Trophoblast cell (in vitro differentiated cells and primary cell): ENCODE results near the gene APOL3.
A peak's percentile ranks its signal among the peaks of the same experiment; 100 is the strongest.
"Not testable (repeated sequence)": the region's sequence is repeated elsewhere in the genome, so short reads cannot be mapped to it uniquely, and the experiment has no call there.

ENCODE experiments used
- DNase-seq, 2 donors: peaks; one replicate each; pipeline ENCODE4 v3.0.0-alpha.2; 2016
- H2AFZ ChIP-seq: 2 replicates; pipeline ENCODE4 v1.6.1; 2013; ENCODE audit warnings: low read length, moderate library complexity, mild to moderate bottlenecking; ENCODE audit not compliant: insufficient read depth, poor library complexity
- H2AK5ac ChIP-seq: 2 replicates; pipeline ENCODE4 v1.6.1; 2013; ENCODE audit warnings: mild to moderate bottlenecking, low read length
- H2BK120ac ChIP-seq: 2 replicates; pipeline ENCODE4 v1.6.1; 2013; ENCODE audit warnings: low read length, mild to moderate bottlenecking, moderate library complexity; ENCODE audit not compliant: insufficient read depth, poor library complexity
- H2BK12ac ChIP-seq: 2 replicates; pipeline ENCODE4 v1.6.1; 2013; ENCODE audit warnings: mild to moderate bottlenecking, low read length, moderate library complexity
- H2BK5ac ChIP-seq: 2 replicates; pipeline ENCODE4 v1.6.1; 2013; ENCODE audit warnings: low read length, low read depth, moderate library complexity, mild to moderate bottlenecking; ENCODE audit not compliant: poor library complexity
- H3K14ac ChIP-seq: 2 replicates; pipeline ENCODE4 v1.6.1; 2013; ENCODE audit warnings: mild to moderate bottlenecking, low read length
- H3K18ac ChIP-seq: 2 replicates; pipeline ENCODE4 v1.6.1; 2013; ENCODE audit warnings: mild to moderate bottlenecking, low read length
- H3K23ac ChIP-seq: 2 replicates; pipeline ENCODE4 v1.6.1; 2013; ENCODE audit warnings: low read length
- H3K27ac ChIP-seq: 2 replicates; pipeline ENCODE4 v1.5.1; 2013; ENCODE audit warnings: low read depth, mild to moderate bottlenecking, inconsistent platforms, low read length, moderate library complexity
- H3K27me3 ChIP-seq: 2 replicates; pipeline ENCODE4 v1.6.1; 2013; ENCODE audit warnings: inconsistent platforms, mild to moderate bottlenecking, low read length, moderate library complexity; ENCODE audit not compliant: insufficient read depth
- H3K36me3 ChIP-seq, 2 experiments: 1 replicate in 1 of 2; 2 replicates in 1 of 2; pipeline ENCODE4 v1.6.1; 2013; ENCODE audit warnings: low read length in 2 of 2, mild to moderate bottlenecking in 2 of 2, moderate library complexity in 1 of 2; ENCODE audit not compliant: insufficient read depth in 2 of 2, control insufficient read depth in 1 of 2
- H3K4ac ChIP-seq: 2 replicates; pipeline ENCODE4 v1.6.1; 2013; ENCODE audit warnings: low read depth, mild to moderate bottlenecking, low read length, moderate library complexity
- H3K4me1 ChIP-seq, 2 experiments: 1 replicate in 1 of 2; 2 replicates in 1 of 2; pipeline ENCODE4 v1.6.1; 2013; ENCODE audit warnings: low read length in 2 of 2, mild to moderate bottlenecking in 2 of 2, moderate library complexity in 1 of 2; ENCODE audit not compliant: insufficient read depth in 2 of 2, control insufficient read depth in 1 of 2
- H3K4me2 ChIP-seq: 2 replicates; pipeline ENCODE4 v1.6.1; 2013; ENCODE audit warnings: inconsistent platforms, mild to moderate bottlenecking, low read length, moderate library complexity
- H3K4me3 ChIP-seq: 2 replicates; pipeline ENCODE4 v1.5.1; 2013; ENCODE audit warnings: mild to moderate bottlenecking, low read depth, low read length, inconsistent platforms
- H3K79me1 ChIP-seq: one replicate; pipeline ENCODE4 v1.6.1; 2013; ENCODE audit warnings: low read length
- H3K79me2 ChIP-seq: 2 replicates; pipeline ENCODE4 v1.6.1; 2013; ENCODE audit warnings: low read length, mild to moderate bottlenecking; ENCODE audit not compliant: control insufficient read depth, insufficient read depth, poor library complexity
- H3K9ac ChIP-seq: 2 replicates; pipeline ENCODE4 v1.6.1; 2013; ENCODE audit warnings: mild to moderate bottlenecking, low read length
- H3K9me3 ChIP-seq: 2 replicates; pipeline ENCODE4 v1.6.1; 2013; ENCODE audit warnings: low read depth, mild to moderate bottlenecking, control low read depth, inconsistent platforms, low read length; ENCODE audit not compliant: insufficient read depth
- H4K12ac ChIP-seq: 2 replicates; pipeline ENCODE4 v1.6.1; 2013; ENCODE audit warnings: low read depth, mild to moderate bottlenecking, low read length, moderate library complexity
- H4K8ac ChIP-seq: 2 replicates; pipeline ENCODE4 v1.6.1; 2013; ENCODE audit warnings: low read depth, mild to moderate bottlenecking, low read length, moderate library complexity
- H4K91ac ChIP-seq: one replicate; pipeline ENCODE4 v1.6.1; 2013; ENCODE audit warnings: low read depth, mild to moderate bottlenecking, low read length, moderate library complexity
- WGBS: extraction: QIAGEN DNeasy Blood & Tissue Kit; methylation state at CpG from one replicate; pipeline ENCODE4 v1.1.7; 2013; ENCODE audit warnings: missing lambda C conversion rate; ENCODE audit not compliant: insufficient read length, insufficient coverage; ENCODE audit errors: extremely low coverage; 5-methylcytosine and 5-hydroxymethylcytosine counted together

Gene APOL3

DNA sequence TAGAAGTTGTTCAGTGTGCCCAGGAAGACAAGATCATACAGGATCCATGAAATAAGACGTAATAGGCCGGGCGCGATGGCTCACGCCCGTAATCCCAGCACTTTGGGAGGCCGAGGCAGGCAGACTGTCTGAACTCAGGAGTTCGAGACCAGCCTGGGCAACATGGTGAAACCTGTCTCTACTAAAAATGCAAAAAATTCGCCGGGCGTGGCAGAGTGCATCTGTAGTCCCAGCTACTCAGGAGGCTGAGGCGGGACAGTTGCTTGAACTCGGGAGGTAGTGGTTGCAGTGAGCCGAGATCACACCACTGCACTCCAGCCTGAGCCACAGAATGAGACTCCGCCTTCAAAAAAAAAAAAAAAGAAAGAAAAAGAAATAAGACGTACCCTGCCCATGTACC is 56.7 kb downstream of the APOL3 start:
- H3K79me1 ChIP-seq, result no peaks in the 10 kb centered on the region
- WGBS, result no CpG with 5 or more reads among the region's 16 CpGs
- DNase-seq, result peak in 1 of 2 donors; percentile 26

DNA sequence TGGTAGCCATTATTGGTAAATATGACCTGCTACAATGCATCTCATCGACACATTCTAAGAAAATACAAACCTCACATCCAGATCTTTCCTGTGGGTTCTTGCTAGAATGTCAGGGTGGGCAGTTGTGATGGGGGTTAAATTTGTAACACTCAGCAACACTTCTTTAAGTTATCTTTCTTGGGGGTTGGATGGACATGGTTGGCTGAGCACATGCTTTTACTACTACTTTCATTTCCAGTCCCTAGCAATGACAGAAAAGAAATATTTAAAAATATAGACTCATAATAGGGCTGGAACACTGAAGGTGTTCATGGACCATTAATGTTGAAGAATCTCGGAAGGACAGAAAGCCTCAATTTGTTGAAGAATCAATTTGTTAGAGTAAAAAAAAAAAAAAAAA is 57.6 kb downstream of the APOL3 start:
- H3K4me2 ChIP-seq, result no peak overlapping the region
- H3K23ac ChIP-seq, result no peak overlapping the region
- no peak overlapping the region for H2AFZ ChIP-seq
- H3K27me3 ChIP-seq, result no peaks in the 10 kb centered on the region
- H3K14ac ChIP-seq, result no peak overlapping the region
- H4K12ac ChIP-seq, result no peak overlapping the region
- H2BK5ac ChIP-seq, result no peak overlapping the region
- WGBS, result no CpG with 5 or more reads among the region's 2 CpGs
- no peak overlapping the region for H4K8ac ChIP-seq
- no peaks in the 10 kb centered on the region for H3K36me3 ChIP-seq
- no peak overlapping the region for H2AK5ac ChIP-seq
- H3K79me1 ChIP-seq, result no peaks in the 10 kb centered on the region
- no peaks in the 10 kb centered on the region for H3K9me3 ChIP-seq
- H4K91ac ChIP-seq, result no peak overlapping the region
- no peaks in the 10 kb centered on the region for H3K79me2 ChIP-seq
- H3K4me1 ChIP-seq, result no peaks in the 10 kb centered on the region
- H3K4ac ChIP-seq, result no peak overlapping the region
- no peak overlapping the region for H3K9ac ChIP-seq
- DNase-seq, result no peak
- H3K18ac ChIP-seq, result no peak overlapping the region
- no peak overlapping the region for H2BK120ac ChIP-seq
- H2BK12ac ChIP-seq, result no peak overlapping the region
- H3K27ac ChIP-seq, result no peak overlapping the region
- H3K4me3 ChIP-seq, result no peak overlapping the region

More for the DNA sequence above, 56.7 kb downstream of the APOL3 start:
- Histone ChIP-seq H4K91ac (no peak overlapping the region), H3K4me3 (no peak overlapping the region), H4K12ac (no peak overlapping the region), H3K4me1 (no peaks in the 10 kb centered on the region), H3K9me3 (no peaks in the 10 kb centered on the region), H2AK5ac (no peak overlapping the region), H3K18ac (no peak overlapping the region), H2BK120ac (no peak overlapping the region), H3K79me2 (no peaks in the 10 kb centered on the region), H2AFZ (no peak overlapping the region), H3K23ac (no peak overlapping the region), H3K4me2 (no peak overlapping the region), H3K27me3 (no peaks in the 10 kb centered on the region), H3K36me3 (no peaks in the 10 kb centered on the region), H3K14ac (no peak overlapping the region), H4K8ac (no peak overlapping the region), H2BK12ac (no peak overlapping the region), H3K9ac (no peak overlapping the region), H3K4ac (no peak overlapping the region), H3K27ac (no peak overlapping the region), H2BK5ac (no peak overlapping the region)

DNA sequence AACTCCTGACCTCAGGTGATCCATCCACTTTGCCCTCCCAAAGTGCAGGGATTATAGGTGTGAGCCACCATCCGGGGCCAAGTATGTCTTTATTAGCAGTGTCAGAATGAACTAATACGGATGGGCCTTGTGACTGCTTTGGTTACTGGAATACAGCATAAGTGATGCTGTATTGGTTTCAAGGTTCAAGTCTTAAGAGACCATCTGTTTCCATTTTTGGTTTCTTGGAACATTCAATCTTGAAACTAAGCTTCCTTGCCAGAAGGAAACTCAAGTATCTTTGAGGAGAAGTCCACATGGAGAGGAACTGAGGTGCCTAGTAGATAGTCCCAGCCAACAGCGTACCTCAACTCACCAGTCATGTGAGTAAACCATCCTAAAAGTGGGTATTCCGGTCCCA is 58.8 kb downstream of the APOL3 start:
- Histone ChIP-seq H3K23ac (no peak overlapping the region), H2BK5ac (no peak overlapping the region), H3K14ac (no peak overlapping the region), H4K91ac (no peak overlapping the region), H2AFZ (no peak overlapping the region), H3K4me1 (no peaks in the 10 kb centered on the region), H2AK5ac (no peak overlapping the region), H3K27ac (no peak overlapping the region), H3K36me3 (no peaks in the 10 kb centered on the region), H3K9ac (no peak overlapping the region), H2BK120ac (no peak overlapping the region), H4K8ac (no peak overlapping the region), H3K9me3 (no peaks in the 10 kb centered on the region), H3K4me2 (no peak overlapping the region), H2BK12ac (no peak overlapping the region), H3K4ac (no peak overlapping the region), H3K79me1 (no peaks in the 10 kb centered on the region), H3K27me3 (no peaks in the 10 kb centered on the region), H3K18ac (no peak overlapping the region), H3K4me3 (no peak overlapping the region), H4K12ac (no peak overlapping the region), H3K79me2 (no peaks in the 10 kb centered on the region)
- DNase-seq, result no peak
- no CpG with 5 or more reads among the region's 4 CpGs for WGBS

DNA sequence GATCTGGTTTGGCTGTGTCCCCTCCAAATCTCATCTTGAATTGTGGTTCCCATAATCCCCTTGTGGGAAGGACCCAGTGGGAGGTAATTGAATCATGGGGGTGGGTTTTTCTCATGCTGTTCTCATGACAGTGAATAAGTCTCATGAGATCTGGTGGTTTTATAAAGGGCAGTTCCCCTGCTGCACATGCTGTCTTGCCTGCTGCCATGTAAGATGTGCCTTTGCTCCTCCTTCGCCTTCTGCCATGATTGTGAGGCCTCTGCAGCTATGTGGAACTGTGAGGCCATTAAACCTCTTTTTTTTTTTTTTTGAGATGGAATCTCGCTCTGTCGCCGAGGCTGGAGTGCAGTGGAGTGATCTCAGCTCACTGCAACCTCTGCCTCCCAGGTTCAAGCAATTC is 59.6 kb downstream of the APOL3 start:
- not testable (repeated sequence) for H4K8ac ChIP-seq, H3K9ac ChIP-seq, H3K14ac ChIP-seq, H3K79me1 ChIP-seq, H2AFZ ChIP-seq, H2AK5ac ChIP-seq, DNase-seq, H3K27ac ChIP-seq, H2BK12ac ChIP-seq, H2BK5ac ChIP-seq, H3K4me2 ChIP-seq, H3K4me3 ChIP-seq, H4K12ac ChIP-seq, H3K18ac ChIP-seq, H3K23ac ChIP-seq, H3K79me2 ChIP-seq, H3K4ac ChIP-seq, H3K4me1 ChIP-seq, H3K9me3 ChIP-seq, H3K36me3 ChIP-seq, H4K91ac ChIP-seq, H2BK120ac ChIP-seq, H3K27me3 ChIP-seq
- no CpG with 5 or more reads among the region's 4 CpGs for WGBS
